DOHH2 (cell line): ENCODE data around the gene PATZ1.

ENCODE experiments used
- H3F3A ChIP-seq: fragments of 200-600 bp; sonication (generic), shearing (Covaris generic); 2 replicates; pipeline ENCODE4 v1.6.0; 2016; ENCODE audit warnings: antibody characterized with exemption, mild to moderate bottlenecking; ENCODE audit not compliant: control insufficient read depth, insufficient read depth
- H3K27ac ChIP-seq: fragments of 200-600 bp; sonication (generic); 2 replicates; pipeline ENCODE4 v1.5.1; 2014; ENCODE audit warnings: low read depth, mild to moderate bottlenecking, low read length, moderate library complexity
- H3K27me3 ChIP-seq: fragments of 200-600 bp; sonication (generic); 2 replicates; pipeline ENCODE4 v1.6.1; 2014; ENCODE audit warnings: mild to moderate bottlenecking, low read length, mixed read lengths; ENCODE audit not compliant: control insufficient read depth
- H3K36me3 ChIP-seq: fragments of 200-600 bp; sonication (generic); 2 replicates; pipeline ENCODE4 v1.6.1; 2014; ENCODE audit warnings: mild to moderate bottlenecking, low read length, moderate library complexity, mixed read lengths; ENCODE audit not compliant: control insufficient read depth
- H3K4me1 ChIP-seq: fragments of 200-600 bp; sonication (generic); 2 replicates; pipeline ENCODE4 v1.6.1; 2014; ENCODE audit warnings: mild to moderate bottlenecking, low read length, mixed read lengths; ENCODE audit not compliant: control insufficient read depth
- H3K4me2 ChIP-seq: fragments of 200-600 bp; sonication (generic); 2 replicates; pipeline ENCODE4 v1.6.0; 2014; ENCODE audit warnings: mild to moderate bottlenecking, low read length, moderate library complexity
- H3K4me3 ChIP-seq: fragments of 200-600 bp; sonication (generic); 2 replicates; pipeline ENCODE4 v1.5.1; 2014; ENCODE audit warnings: mild to moderate bottlenecking, low read length, mixed read lengths
- H3K79me2 ChIP-seq: fragments of 200-600 bp; sonication (generic); 2 replicates; pipeline ENCODE4 v1.6.1; 2014; ENCODE audit warnings: mild to moderate bottlenecking, low read length, mixed read lengths; ENCODE audit not compliant: control insufficient read depth
- H3K9me2 ChIP-seq: fragments of 200-600 bp; sonication (generic); replicated peaks from 2 replicates; pipeline ENCODE4 v1.6.1; 2014; ENCODE audit warnings: mild to moderate bottlenecking, low read length, mixed read lengths; ENCODE audit not compliant: control insufficient read depth
- H3K9me3 ChIP-seq: fragments of 200-600 bp; sonication (generic); 2 replicates; pipeline ENCODE4 v1.6.1; 2014; ENCODE audit warnings: antibody characterized with exemption, low read length, mixed read lengths; ENCODE audit not compliant: control insufficient read depth, insufficient read depth
- H4K20me1 ChIP-seq: fragments of 200-600 bp; sonication (generic); 2 replicates; pipeline ENCODE4 v1.6.0; 2014; ENCODE audit warnings: low read depth, mild to moderate bottlenecking, antibody characterized with exemption, low read length, moderate library complexity; ENCODE audit not compliant: control insufficient read depth, insufficient read depth
- EZH2phosphoT487 ChIP-seq: fragments of 200-600 bp; sonication (generic); IDR thresholded peaks from 2 replicates; pipeline ENCODE4 v1.6.1; 2017; ENCODE audit warnings: borderline replicate concordance, mild to moderate bottlenecking, antibody characterized with exemption, low read length, moderate library complexity, mixed read lengths
- TF ChIP-seq, protein P1 (sequence below): fragments of 200-600 bp; sonication (generic); IDR thresholded peaks from one replicate; pipeline ENCODE4 v1.5.1; 2014; ENCODE audit warnings: antibody characterized with exemption, mild to moderate bottlenecking, low read depth, low read length; ENCODE audit not compliant: poor library complexity, severe bottlenecking

PATZ1 gene

DNA sequence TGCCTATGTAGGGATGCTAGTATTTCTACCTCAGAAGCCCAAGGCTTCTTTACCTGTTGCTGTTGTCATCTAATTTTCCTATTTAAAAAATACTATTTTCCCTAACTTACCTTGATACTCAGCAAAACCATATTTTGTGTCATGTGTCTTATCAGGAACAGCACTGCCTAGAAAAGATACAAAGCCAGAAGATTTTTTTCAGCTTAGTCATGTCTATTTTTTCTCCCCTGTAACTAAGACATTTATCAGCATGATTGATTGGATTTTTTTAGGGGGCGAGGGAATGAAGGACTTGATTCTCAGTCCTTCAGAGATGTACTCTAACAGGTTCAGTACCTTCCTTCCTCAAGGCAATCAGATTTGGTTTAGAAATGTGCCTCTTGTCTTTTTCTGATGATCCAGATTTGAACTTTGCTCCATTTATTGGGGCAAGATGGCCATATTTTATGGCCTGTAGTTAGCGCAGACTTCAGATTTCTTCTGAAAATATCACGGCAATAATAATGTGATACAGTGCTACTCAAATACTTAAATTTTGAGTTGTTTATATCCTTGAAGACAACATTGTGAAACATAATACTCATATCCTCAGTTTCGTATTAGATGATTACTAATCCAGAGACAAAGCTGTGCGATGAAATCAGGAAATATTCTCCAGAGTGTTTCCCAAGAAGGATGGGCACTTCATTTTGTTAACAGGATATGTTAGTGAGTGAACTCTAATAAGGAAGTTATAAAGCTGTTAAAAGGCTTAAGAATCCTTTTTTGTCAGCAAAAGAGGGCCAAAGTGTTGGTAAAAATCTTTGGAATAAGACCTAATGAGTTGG is 50.1 kb downstream of the PATZ1 start:
- H3K79me2 ChIP-seq: peaks cover 56% of the 10 kb centered on the region
- H3K36me3 ChIP-seq: peaks cover 13% of the 10 kb centered on the region; the same call in 1 of the 2 replicates
- no peaks in the 10 kb centered on the region for H4K20me1 ChIP-seq
- peaks cover 55% of the 10 kb centered on the region for H3K4me1 ChIP-seq
- H3K9me3 ChIP-seq: no peaks in the 10 kb centered on the region
- TF ChIP-seq, protein P1, sequence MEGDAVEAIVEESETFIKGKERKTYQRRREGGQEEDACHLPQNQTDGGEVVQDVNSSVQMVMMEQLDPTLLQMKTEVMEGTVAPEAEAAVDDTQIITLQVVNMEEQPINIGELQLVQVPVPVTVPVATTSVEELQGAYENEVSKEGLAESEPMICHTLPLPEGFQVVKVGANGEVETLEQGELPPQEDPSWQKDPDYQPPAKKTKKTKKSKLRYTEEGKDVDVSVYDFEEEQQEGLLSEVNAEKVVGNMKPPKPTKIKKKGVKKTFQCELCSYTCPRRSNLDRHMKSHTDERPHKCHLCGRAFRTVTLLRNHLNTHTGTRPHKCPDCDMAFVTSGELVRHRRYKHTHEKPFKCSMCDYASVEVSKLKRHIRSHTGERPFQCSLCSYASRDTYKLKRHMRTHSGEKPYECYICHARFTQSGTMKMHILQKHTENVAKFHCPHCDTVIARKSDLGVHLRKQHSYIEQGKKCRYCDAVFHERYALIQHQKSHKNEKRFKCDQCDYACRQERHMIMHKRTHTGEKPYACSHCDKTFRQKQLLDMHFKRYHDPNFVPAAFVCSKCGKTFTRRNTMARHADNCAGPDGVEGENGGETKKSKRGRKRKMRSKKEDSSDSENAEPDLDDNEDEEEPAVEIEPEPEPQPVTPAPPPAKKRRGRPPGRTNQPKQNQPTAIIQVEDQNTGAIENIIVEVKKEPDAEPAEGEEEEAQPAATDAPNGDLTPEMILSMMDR: no peak
- no peak for TF ChIP-seq EZH2phosphoT487
- no peaks in the 10 kb centered on the region for H3K9me2 ChIP-seq
- H3K4me2 ChIP-seq: peak overlapping the region; percentile 72
- H3K27me3 ChIP-seq: no peaks in the 10 kb centered on the region
- H3K27ac ChIP-seq: peak overlapping the region; percentile 55
- H3K4me3 ChIP-seq: peak overlapping the region; percentile 64
- H3F3A ChIP-seq: peaks cover 30% of the 10 kb centered on the region

DNA sequence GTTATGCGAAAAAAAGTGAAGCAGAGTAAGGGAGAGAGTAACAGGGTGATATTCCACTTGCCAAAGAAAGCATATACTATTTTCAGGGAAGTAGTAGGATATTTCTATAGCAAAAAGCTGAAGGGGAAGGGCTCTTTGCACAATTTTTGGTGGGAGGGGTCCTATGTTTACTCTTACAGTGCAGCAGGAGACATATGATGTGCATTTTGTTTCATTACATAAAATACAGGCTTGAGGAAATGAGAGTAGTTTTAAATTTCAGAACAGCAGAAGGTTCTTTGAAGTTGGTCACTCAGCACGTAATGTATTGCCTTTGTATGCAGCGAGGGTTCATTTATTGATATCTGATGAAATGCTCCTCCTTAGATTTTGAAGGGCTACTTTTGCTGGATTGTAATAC is 50.8 kb downstream of the PATZ1 start:
- Histone ChIP-seq H3K9me2 (no peaks in the 10 kb centered on the region), H3K27ac (peak overlapping the region; percentile 55), H3K4me3 (peak overlapping the region; percentile 64), H3K79me2 (peaks cover 59% of the 10 kb centered on the region), H4K20me1 (no peaks in the 10 kb centered on the region), H3K27me3 (no peaks in the 10 kb centered on the region), H3F3A (peaks cover 30% of the 10 kb centered on the region), H3K36me3 (peaks cover 13% of the 10 kb centered on the region; the same call in 1 of the 2 replicates), H3K9me3 (no peaks in the 10 kb centered on the region), H3K4me2 (peak overlapping the region; percentile 72), H3K4me1 (peaks cover 55% of the 10 kb centered on the region)
- TF ChIP-seq, protein P1: no peak
- no peak for TF ChIP-seq EZH2phosphoT487

DNA sequence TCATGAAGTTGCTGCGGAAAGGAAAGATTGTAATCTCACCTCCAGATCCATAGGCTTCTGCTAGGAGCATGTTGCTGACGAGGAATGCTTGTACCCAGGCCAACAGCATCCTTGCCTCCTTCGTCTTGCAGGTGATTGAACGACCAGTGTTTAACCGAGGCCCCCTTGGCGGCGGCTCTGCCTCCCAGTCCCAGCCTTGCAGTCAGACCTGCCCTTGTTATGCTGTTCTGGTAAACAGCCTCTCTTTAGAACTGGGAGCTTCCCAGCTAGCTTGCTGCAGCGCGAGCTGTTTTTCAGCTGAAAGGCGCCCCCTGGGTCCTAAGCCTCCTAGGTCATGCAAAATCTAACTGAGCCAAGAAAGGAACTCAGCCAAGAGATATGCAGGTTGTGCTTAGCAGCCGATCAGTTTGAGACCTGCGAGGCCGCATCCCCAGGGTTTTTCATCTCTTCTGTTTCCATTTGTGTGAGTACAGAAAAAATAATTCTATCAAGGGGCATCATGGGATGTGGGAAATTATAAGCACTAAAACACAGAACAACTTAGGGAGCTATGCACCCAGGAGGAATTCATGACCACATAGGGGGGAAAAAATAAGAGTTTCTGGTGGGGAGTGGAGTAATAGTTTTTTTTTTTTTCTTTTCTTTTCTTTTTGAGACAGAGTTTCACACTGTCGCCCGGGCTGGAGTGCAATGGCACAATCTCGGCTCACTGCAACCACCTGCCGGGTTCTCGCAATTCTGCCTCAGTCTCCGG is 53.7 kb downstream of the PATZ1 start, which contains the start of gene PIK3IP1:
Gene PIK3IP1, minus strand, starts transcription at position 253 of the 754 bp plus-strand sequence. Its CDS starts 144 bp downstream, at position 109.
- H3K27me3 ChIP-seq: no peaks in the 10 kb centered on the region
- H4K20me1 ChIP-seq: no peaks in the 10 kb centered on the region
- peaks cover 43% of the 10 kb centered on the region for H3F3A ChIP-seq
- peak within 1 kb of the TSS; percentile 83 for H3K4me3 ChIP-seq
- peak within 1 kb of the TSS; percentile 89 for H3K4me2 ChIP-seq
- H3K9me3 ChIP-seq: no peaks in the 10 kb centered on the region
- H3K36me3 ChIP-seq: peaks cover 37% of the 10 kb centered on the region
- H3K9me2 ChIP-seq: no peaks in the 10 kb centered on the region
- H3K27ac ChIP-seq: peak within 1 kb of the TSS; percentile 82
- H3K4me1 ChIP-seq: peaks cover 75% of the 10 kb centered on the region
- peaks cover 75% of the 10 kb centered on the region for H3K79me2 ChIP-seq
- no peak for TF ChIP-seq EZH2phosphoT487
- TF ChIP-seq, protein P1: peak; percentile 56
